Measurements from ENCODE around the gene LRRC25.

DNA sequence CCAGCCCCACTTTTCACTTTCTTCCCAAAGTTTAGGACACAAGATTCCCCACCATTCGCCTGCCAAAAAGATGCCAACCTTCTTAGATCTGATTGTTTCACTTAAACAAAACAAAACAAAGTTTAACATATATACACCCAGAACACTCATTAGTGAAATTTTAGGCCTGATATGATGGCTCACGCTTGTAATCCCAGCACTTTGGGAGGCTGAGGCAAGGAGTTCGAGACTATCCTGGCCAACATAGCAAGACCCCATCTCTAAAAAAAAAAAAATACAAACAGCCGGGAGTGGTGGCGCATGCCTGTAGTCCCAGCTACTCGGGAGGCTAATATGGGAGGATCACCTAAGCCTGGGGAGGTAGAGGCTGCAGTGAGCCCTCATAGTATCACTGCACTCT, 52.1 kb downstream of the LRRC25 start:
- TF ChIP-seq CTCF (IDR thresholded peaks at IDR 0.05) (no peak), NR3C1 (CRISPR knock-in tag; conservative IDR thresholded peaks at IDR 0.05; ENCODE audit: low read depth) (no peak)

Data from WTC11 (cell line).